Transverse colon (tissue), 4 donors: ENCODE data around the gene GTF2F2. TPM values are rescaled to one million over a fixed set of nuclear protein-coding genes. Genes with fewer than 3 reads are reported as not detected.
A peak's percentile ranks its signal among the peaks of the same experiment; 100 is the strongest.

Experiments
- DNase-seq: peaks from one replicate; pipeline ENCODE4 v3.0.0-alpha.2; 2019
- H3K27ac ChIP-seq, 4 donors: fragments of 200-600 bp; sonication (generic); 2 replicates each; pipeline ENCODE4 v1.5.1; 2016 to 2018; ENCODE audit warnings: inconsistent platforms in 4 of 4
- H3K27me3 ChIP-seq: fragments of 200-600 bp; sonication (generic); 2 replicates; pipeline ENCODE4 v1.5.1; 2017; ENCODE audit warnings: inconsistent platforms
- H3K36me3 ChIP-seq, 4 donors: fragments of 200-600 bp; sonication (generic); 2 replicates each; pipeline ENCODE4 v1.5.1; 2017 to 2019; ENCODE audit warnings: inconsistent platforms in 4 of 4
- H3K4me1 ChIP-seq, 4 donors: fragments of 200-600 bp; sonication (generic); 2 replicates each; pipeline ENCODE4 v1.5.1; 2017 to 2020; ENCODE audit warnings: inconsistent platforms in 4 of 4
- H3K4me3 ChIP-seq, 4 donors: fragments of 200-600 bp; sonication (generic); 1 replicate in 1 of 4; 2 replicates in 3 of 4; pipeline versions ENCODE4 v1.5.1 to v1.6.1; 2017 to 2019; ENCODE audit warnings: inconsistent platforms in 4 of 4
- H3K9me3 ChIP-seq, 2 donors: fragments of 200-600 bp; sonication (generic); 2 replicates each; pipeline ENCODE4 v1.5.1; 2017 to 2019; ENCODE audit warnings: inconsistent platforms in 2 of 2
- CTCF ChIP-seq, 5 experiments: fragments of 200-600 bp in 3 of 5; fragments of 450-650 bp in 2 of 5; sonication (generic) in 3 of 5; IDR thresholded peaks; 1 replicate in 2 of 5; 2 replicates in 3 of 5; pipeline ENCODE4 v1.5.1; 2016 to 2017; ENCODE audit warnings: antibody characterized with exemption in 5 of 5, inconsistent platforms in 3 of 5, mild to moderate bottlenecking in 2 of 5, moderate library complexity in 1 of 5
- EP300 ChIP-seq: sonication (generic); formaldehyde crosslinking; IDR thresholded peaks from one replicate; pipeline ENCODE4 v1.6.1; 2017; ENCODE audit warnings: antibody characterized with exemption, low read depth
- POLR2A ChIP-seq: fragments of 450-650 bp; IDR thresholded peaks from one replicate; pipeline ENCODE4 v1.6.1; 2016; ENCODE audit warnings: antibody characterized with exemption, mild to moderate bottlenecking, moderate library complexity
- POLR2AphosphoS5 ChIP-seq, 3 donors: sonication (generic); formaldehyde crosslinking; IDR thresholded peaks; one replicate each; pipeline ENCODE4 v1.6.1; 2016; ENCODE audit warnings: antibody characterized with exemption in 3 of 3
- WGBS, 2 donors: methylation state at CpG; one replicate each; pipeline ENCODE4 v1.1.5; 2018; ENCODE audit warnings: low coverage in 1 of 2; 5-methylcytosine and 5-hydroxymethylcytosine counted together
- in situ Hi-C, 4 donors: fragments of 200-750 bp; cut with MboI; loops; one replicate each; pipeline versions ENCODE4 v1.15.0 to v1.15.1; 2017; ENCODE audit warnings: low sequenced_read_pairs in 3 of 4, low pct_ligation_motif_present in 1 of 4, low pct_unique_long_range_greater_than_20kb in 1 of 4
- intact Hi-C: fragments of 100-400 bp; cut with DNase I; formaldehyde crosslinking; loops from one replicate; pipeline ENCODE4 v1.15.1; 2023; ENCODE audit warnings: low total_unique reads
- total RNA-seq, 4 donors: library from RNA; depleted of rRNA; stranded (reverse); fragments of >200 nt; gene quantifications; one replicate each; pipeline ENCODE4 v1.1.0, GENCODE V29; 2016

The GTF2F2 gene
- total RNA-seq, 4 donors from 2014 or later: 6.8 to 23.8 (median 13.5) TPM

- in situ Hi-C loops: no loop called here
- 7 to 14% methylated on average over 10 to 13 of the region's 13 CpGs for WGBS, 2 donors
- Histone ChIP-seq H3K9me3 (no peaks in the 10 kb centered on the region), H3K36me3 (no peaks in the 10 kb centered on the region), H3K27ac (peak overlapping the region; percentile 84 to 91 (median 88)), H3K4me3 (peak overlapping the region; percentile 64 to 89 (median 77)), H3K27me3 (no peaks in the 10 kb centered on the region), H3K4me1 (peaks cover 7 to 27% (median 16%) of the 10 kb centered on the region in 4 donors)
- DNase-seq: no peak
- TF ChIP-seq CTCF (IDR thresholded peaks at IDR 0.05) (no peak), EP300 (no peak)
- intact Hi-C loops: no loop called here
These were observed 889 bp downstream of the GTF2F2 start for GRCh38 chr13:45120967-45121831.

DNA sequence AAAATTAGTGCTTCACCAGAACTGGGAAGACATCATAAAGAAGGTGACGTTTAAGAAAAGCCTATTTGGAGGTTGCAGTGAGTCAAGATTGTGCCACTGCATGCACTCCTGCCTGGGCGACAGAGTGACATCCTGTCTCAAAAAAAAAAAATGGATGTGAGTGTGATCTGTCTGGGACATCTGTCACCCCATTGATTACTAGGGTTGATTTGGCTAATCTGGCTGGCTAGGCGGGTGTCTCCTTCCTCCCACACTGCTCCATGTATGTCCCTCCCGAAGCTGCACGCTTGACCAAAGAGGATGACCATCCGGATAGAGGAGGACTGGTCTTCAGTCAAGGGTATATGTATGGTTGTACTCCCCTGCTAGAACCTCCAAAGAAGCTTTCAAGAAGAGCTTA, 2.6 kb downstream of the GTF2F2 start:
- no peaks in the 10 kb centered on the region for H3K9me3 ChIP-seq
- no peak overlapping the region for H3K27ac ChIP-seq
- no peaks in the 10 kb centered on the region for H3K36me3 ChIP-seq
- TF ChIP-seq POLR2A (no peak), CTCF (IDR thresholded peaks at IDR 0.05) (no peak), EP300 (no peak), POLR2AphosphoS5 (IDR thresholded peaks at IDR 0.05) (no peak)
- intact Hi-C loops: no loop called here
- 79 to 89% methylated on average over 2 to 6 of the region's 6 CpGs for WGBS, 2 donors
- H3K4me3 ChIP-seq: no peak overlapping the region
- in situ Hi-C loops: no loop called here
- DNase-seq: no peak
- peaks cover 7 to 27% (median 16%) of the 10 kb centered on the region in 4 donors for H3K4me1 ChIP-seq
- H3K27me3 ChIP-seq: no peaks in the 10 kb centered on the region

DNA sequence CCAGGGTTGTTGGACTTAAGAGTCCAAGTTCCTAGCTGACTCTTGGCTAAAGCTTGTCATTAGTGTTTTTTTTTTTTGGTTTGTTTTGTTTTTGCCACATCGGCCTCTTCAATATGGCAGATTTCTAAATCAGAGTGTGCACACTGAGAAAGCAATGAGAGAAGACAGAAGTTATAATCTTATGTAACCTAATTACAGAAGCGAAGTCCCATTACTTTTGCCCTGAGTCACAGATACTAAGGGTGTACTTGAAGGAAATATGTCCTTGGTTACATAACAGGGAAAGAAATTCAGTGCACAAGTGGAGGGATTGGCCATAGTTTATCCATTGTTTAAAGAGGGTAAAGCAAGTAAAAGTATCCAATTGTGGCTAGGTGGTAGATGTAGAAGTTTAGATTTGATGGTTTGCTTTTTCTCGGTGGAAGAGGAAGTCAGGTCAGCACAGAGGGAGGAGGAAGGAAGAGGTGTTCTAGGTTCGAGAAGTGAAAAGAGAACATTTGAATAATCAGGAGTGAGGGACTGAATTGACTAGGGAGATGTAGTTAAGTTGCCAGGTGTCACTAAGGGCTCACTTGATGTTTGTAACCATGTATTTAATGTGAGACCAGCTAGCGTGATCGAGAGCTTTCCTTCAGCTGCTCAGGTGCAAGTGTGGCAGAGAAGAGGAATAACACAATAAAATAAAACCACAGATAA, 12.2 kb downstream of the GTF2F2 start:
- Histone ChIP-seq H3K36me3 (no peaks in the 10 kb centered on the region), H3K9me3 (peaks cover 0 to 6% of the 10 kb centered on the region in 2 donors), H3K27me3 (no peaks in the 10 kb centered on the region), H3K4me3 (no peak overlapping the region), H3K4me1 (no peaks in the 10 kb centered on the region), H3K27ac (peak overlapping the region in 1 of 4 donors; percentile 16)
- no peak for TF ChIP-seq POLR2AphosphoS5 (IDR thresholded peaks at IDR 0.05)
- TF ChIP-seq POLR2A: no peak
- no peak for TF ChIP-seq CTCF (IDR thresholded peaks at IDR 0.05)
- TF ChIP-seq EP300: no peak
- in situ Hi-C loops (no loop called here), intact Hi-C loops (no loop called here)
- 64 to 71% methylated on average over 6 of the region's 6 CpGs for WGBS, 2 donors
- no peak for DNase-seq

- H3K27ac ChIP-seq: no peak overlapping the region
- H3K9me3 ChIP-seq: peaks cover 0 to 6% of the 10 kb centered on the region in 2 donors
- H3K4me1 ChIP-seq: no peaks in the 10 kb centered on the region
- intact Hi-C loops: no loop called here
- H3K4me3 ChIP-seq: no peak overlapping the region
- H3K27me3 ChIP-seq: no peaks in the 10 kb centered on the region
- 89 to 100% methylated on average over 3 to 6 of the region's 6 CpGs for WGBS, 2 donors
- no peak for DNase-seq
- in situ Hi-C loops: no loop called here
- no peaks in the 10 kb centered on the region for H3K36me3 ChIP-seq
- TF ChIP-seq POLR2AphosphoS5 (IDR thresholded peaks at IDR 0.05) (no peak), EP300 (no peak), CTCF (IDR thresholded peaks at IDR 0.05) (no peak), POLR2A (no peak)
These were observed 13.2 kb downstream of the GTF2F2 start for GRCh38 chr13:45133396-45134118.
